Stimulated activated CD4-positive, alpha-beta T cell treated with anti-CD3 and anti-CD28 coated beads, Interleukin-1b, Interleukin-23, amount 100 ng/mL, for 48 hours (primary cell): Measurements from ENCODE around the gene CUX1.
"Not testable (repeated sequence)": the region's sequence is repeated elsewhere in the genome, so short reads cannot be mapped to it uniquely, and the experiment has no call there.

Experiments used
- DNase-seq: peaks from one replicate; pipeline ENCODE4 v3.0.0-alpha.2; 2020

The CUX1 gene

DNA sequence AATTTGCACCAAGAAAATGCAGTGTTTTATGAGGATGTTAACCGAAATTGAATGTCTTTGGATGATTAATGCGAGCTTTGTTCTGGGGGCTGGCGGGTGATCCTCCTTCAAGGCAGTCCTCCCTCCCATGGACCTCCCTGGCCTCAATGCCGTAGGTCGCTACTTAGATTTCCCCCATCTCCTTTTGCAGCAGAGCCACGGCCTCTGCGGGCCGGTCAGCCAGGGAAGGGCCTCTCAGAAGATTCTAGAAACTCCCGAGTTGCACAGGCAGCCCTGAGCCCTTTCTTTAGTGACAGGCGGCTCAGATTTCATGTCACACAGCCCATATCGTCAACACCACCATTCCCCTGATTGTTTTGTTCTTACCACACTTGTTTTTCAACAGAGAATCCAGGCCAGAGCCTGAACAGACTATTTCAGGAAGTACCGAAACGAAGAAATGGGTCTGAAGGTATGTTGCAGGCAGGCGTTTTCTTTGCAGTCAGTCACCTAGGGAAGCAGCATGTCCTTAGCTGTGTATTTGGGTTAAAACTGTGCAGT, 381.1 kb downstream of the CUX1 start:
- no peak for DNase-seq

DNA sequence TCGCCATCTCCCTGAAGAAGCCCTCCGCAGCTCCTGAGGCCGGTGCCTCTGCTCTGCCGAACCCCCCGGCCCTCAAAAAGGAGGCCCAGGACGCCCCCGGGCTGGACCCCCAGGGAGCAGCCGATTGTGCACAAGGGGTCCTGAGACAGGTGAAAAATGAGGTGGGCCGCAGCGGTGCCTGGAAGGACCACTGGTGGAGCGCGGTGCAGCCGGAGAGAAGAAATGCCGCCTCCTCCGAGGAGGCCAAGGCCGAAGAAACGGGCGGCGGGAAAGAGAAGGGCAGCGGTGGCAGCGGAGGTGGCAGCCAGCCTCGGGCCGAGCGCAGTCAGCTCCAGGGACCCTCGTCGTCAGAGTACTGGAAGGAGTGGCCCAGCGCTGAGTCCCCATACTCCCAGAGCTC, 384.1 kb downstream of the CUX1 start:
- no peak for DNase-seq

GRCh38 chr7:102202556-102202955, 385.1 kb downstream of the CUX1 start:
- DNase-seq, result no peak

GRCh38 chr7:102203218-102203617, 385.8 kb downstream of the CUX1 start:
- DNase-seq, result no peak

DNA sequence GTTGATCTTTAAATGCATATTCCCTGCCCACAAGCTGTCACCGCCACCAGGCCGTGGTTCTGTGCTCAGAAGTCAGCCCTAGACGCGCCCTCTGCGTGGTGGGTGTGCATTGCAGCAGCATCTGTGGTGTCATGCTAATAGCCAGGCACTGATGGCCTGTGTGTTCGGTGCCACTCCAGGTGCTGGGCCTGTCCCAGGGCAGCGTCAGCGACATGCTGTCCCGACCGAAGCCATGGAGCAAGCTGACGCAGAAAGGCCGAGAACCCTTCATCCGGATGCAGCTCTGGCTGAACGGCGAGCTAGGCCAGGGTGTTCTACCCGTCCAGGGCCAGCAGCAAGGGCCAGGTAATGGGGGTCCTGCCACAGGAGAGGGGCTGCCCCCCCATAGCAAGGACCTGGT, 386.8 kb downstream of the CUX1 start:
- DNase-seq, result no peak

DNA sequence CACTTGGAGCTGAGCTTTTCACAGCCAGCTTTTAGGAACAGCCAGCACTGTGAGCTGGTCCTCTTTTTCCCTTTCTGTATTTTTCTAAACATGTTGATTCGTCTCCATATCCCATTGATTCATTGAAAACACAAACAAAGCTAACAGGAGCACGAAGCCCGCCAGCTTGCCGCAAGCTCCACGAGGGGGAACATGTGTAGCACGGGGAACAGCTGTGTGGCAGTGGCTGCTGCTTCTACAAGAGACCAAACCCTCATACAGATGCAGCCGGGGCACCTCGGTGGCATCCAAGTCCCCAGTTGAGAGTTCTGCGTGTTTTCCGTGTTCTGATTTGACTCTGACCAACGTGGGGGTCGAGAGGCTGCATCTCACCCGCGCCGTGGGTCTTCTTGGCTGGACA, 388.5 kb downstream of the CUX1 start:
- no peak for DNase-seq

DNA sequence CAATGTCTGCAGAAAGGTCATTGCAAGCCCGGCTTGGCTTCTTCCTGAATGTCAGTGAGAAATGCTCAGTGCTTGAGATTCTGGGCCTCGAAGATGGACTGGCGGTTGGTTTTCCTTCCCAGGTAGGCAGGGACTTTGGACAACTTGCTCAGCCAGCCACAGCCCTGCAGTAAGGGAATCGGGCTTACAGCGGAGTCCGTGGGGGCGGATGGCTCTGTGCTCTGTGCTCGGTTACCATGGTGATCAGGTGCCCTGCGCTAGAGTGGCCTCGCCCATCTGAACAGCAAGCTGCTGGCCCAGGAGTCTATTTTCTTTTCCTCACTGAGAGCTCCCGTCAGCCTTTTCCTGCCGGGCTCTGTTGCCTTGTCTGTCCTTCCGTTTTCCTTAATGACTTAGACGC, 391.4 kb downstream of the CUX1 start:
- no peak for DNase-seq

- no peak for DNase-seq
Measured at GRCh38 chr7:102210787-102211186, 393.4 kb downstream of the CUX1 start.

DNA sequence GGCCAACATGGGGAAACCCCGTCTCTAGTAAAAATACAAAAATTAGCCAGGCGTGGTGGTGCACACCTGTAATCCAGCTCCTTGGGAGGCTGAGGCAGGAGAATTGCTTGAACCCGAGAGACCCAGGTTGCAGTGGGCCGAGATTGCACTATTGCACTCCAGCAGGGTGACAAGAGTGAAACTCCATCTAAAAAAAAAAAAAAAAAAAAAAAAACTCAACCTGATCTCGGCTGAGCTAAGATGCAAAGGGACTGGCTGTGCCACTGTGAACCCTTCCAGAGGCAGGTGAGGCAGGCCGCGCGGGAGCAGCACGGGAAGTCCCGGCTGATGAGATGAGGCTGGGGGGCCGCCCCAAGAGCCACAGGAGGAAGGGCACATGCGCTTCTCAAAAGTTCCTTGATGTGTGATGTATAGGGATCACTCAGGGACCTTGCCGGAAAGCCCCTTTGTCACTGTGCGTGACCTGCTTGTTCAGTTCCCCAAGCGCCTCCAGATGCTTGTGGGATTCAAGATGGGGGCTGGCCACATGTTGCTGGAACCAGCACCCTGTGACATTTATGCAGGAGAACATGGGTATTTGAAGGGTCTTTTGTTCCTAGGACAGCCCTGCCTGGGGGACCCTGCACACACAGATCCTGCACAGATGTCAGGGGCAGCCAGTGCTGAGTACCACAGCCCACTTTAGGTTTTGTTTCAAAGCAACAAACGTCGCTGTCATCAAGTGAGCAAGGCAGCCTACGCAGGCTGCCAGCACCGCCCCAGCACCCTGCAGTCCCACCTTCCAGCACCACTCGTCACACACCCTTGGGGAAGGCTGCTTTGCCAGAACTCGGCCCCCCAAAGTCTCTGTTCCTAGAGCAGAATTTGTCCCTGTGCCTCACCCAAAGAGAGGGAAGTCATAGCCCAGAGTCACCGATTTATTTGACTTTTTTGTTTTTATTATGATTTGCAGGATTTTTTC, 394.4 kb downstream of the CUX1 start:
- no peak for DNase-seq

GRCh38 chr7:102214477-102215072, 397.1 kb downstream of the CUX1 start:
- DNase-seq, result no peak

DNA sequence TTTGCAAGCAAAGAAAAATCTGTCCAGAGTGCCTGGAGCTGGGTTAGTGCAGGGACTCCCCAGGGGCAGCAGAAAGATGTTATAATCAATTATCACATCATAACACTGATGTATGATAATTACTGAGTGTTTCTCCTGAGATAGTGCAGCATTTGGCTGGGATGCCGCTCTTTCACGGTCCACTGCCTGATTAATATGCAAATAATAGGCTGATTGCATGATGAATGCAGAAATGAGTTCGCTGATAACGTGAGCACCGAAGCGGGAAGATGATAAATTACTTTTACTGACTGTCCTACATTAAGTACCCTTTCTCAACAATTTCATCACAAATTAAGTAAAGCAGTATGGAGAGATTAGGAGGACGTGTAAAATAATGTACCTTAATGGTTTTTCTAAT, 397.8 kb downstream of the CUX1 start:
- no peak for DNase-seq

DNA sequence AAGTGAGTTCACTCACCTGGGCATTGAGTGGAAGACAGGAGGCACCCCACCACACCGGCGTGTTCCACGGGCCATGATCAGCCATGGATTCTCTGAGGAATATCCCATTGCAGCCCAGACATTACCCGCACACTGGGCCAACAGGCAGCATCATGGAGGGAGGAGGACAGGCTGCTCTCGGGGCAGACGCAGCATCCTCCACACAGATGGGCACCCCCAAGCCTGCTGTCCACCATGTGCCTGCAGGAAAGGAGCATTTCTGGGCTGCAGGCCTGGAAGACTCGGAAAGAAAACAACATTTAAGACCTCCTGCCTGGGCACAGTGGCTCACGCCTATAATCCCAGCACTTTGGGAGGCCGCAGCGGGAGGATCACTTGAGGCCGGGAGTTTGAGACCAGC, 398.3 kb downstream of the CUX1 start:
- no peak for DNase-seq

GRCh38 chr7:102216573-102217314, 399.3 kb downstream of the CUX1 start:
- no peak for DNase-seq

- no peak for DNase-seq
Measured at GRCh38 chr7:102220229-102220850, 402.9 kb downstream of the CUX1 start.

DNA sequence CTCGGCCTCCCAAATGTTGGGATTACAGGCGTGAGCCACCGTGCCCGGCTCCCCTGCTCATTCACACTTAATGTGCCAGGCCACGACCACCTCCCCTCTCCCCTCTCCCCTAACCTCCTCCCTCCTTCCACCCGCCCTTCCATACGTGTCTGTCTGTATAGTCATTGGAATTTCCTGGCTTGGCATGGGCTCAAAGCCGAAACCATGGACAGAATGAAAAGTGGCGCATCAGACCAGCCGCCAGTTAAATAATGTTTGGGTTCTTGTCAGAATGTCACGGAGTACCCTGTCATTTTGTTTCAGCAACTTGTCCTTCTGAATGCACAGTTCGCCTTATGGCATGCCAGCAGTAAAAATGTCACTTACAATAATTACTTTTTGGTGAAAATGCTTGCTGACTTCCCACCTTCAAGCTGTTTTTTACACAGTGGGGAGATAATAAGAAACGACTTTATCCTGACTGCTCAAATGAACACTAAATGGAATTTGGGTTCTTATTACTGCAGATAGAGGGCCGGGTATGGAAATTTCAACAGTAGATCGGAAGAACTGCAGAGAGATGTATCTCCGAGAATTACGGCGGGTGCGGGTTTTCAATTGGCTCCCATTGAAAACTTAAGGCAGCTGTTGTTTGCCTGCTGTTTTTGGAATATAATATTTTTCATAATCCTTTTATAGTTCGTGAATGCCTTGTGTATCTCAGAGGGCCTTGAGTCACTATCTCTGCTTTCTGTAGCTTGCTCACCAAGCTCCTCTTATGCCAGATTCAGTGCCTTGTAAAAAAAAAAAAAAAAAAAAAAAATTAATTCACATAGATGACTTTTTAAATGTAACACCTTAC, 403.8 kb downstream of the CUX1 start:
- no peak for DNase-seq

DNA sequence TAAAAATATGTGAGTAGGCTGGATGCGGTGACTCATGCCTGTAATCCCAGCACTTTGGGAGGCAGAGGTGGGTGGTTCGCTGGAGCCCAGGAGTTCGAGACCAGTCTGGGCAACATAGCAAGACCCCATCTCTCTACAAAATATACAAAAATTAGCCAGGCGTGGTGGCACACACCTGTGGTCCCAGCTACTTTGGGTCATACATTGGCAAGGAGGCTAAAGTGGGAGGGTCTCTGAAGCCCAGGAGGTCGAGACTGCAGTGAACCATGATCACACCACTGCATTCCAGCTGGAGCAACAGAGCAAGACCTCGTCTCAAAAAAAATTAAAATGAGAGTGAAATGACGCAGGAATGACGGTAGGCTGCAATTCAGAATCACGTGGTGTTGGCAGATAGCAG, 404.5 kb downstream of the CUX1 start:
- no peak for DNase-seq

DNA sequence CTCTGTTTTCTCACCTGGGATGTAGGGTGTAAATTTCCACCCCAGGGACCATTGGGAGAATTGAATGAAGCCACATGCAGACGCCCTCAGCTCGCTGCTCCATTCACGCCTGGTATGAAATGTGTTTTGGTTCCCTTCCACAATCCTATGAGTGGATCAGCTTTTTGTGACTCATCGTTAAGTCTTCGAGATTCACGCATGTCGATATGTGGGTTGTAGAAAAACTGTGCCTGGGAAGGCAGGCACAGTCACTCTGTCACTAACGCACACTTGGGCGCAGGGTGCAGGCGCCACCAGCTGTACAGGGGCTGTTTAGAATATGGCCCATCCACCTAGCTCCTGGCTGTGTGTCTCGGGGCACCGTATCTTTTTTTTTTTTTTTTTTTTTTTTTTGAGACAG, 405.0 kb downstream of the CUX1 start:
- no peak for DNase-seq

GRCh38 chr7:102223184-102223583, 405.8 kb downstream of the CUX1 start:
- no peak for DNase-seq

DNA sequence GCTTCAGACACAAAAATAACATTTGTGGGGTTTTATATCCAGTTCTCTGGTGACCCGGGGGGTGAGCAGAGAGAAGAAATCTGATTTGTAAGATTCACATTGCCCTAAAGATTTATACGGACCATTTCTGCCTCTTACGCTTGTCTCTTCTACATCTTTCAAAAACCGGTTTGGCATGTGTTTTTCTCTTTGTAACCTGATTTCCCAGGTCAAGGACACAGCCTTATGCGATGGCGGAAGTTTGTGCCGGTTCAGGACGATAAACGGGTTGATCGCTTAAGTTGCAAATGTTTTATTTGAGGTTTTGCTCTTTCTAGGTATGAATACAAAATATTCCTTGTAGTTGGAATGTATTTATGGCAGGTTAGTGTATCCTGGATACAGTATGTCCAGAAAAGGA, 407.6 kb downstream of the CUX1 start:
- no peak for DNase-seq

DNA sequence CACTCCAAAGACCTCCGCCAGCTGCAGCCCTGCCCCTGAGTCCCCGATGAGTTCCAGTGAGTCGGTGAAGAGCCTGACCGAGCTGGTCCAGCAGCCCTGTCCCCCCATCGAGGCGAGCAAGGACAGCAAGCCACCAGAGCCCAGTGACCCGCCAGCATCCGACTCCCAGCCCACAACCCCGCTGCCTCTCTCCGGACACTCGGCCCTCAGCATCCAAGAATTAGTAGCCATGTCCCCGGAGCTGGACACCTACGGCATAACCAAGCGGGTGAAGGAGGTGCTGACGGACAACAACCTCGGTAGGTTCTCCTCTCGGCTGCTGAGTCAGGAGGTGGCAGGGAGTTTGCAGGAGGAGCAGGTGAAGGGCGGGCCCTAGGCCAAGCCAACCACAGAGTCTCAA, 409.9 kb downstream of the CUX1 start:
- no peak for DNase-seq

DNA sequence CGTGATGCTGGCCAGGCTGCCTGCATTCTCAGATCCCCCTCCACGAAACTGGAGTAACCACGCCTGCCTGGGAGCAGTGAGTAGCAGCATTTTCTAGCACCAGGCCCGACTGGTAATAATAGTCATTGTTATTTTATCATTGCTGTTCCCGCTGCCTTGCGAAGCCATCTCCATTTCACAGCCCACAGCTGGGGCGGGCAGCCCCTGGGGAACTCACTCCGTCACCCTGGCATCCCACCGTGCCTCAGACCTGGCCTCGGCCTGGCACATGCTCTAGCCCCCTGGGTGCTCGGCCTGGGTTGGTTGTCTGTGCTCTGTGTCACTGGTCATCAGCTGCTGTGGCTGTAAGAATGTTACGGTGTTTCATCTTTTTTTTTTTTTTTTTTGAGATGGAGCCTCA, 411.5 kb downstream of the CUX1 start:
- no peak for DNase-seq

- DNase-seq, result not testable (repeated sequence)
Measured at GRCh38 chr7:102230162-102230561, 412.7 kb downstream of the CUX1 start.
